Liver (tissue), 9 donors: ENCODE measurements around the gene SELENOF. TPM values are rescaled to one million over a fixed set of nuclear protein-coding genes. Genes with fewer than 3 reads are reported as not detected.
"Not testable (repeated sequence)": the region's sequence is repeated elsewhere in the genome, so short reads cannot be mapped to it uniquely, and the experiment has no call there.

Source experiments
- DNase-seq: peaks from one replicate; pipeline ENCODE4 v3.0.0-alpha.2; 2017; ENCODE audit warnings: low spot score
- H3K27ac ChIP-seq, 2 donors: one replicate each; pipeline ENCODE4 v1.7.0; 2013; ENCODE audit warnings: inconsistent platforms in 2 of 2, low read length in 2 of 2, control low read depth in 1 of 2, low read depth in 1 of 2, mild to moderate bottlenecking in 1 of 2
- H3K27me3 ChIP-seq, 4 donors: one replicate each; pipeline versions ENCODE4 v1.6.1 to v1.7.0; 2013; ENCODE audit warnings: low read length in 3 of 4, inconsistent platforms in 1 of 4, mild to moderate bottlenecking in 1 of 4, moderate library complexity in 1 of 4; ENCODE audit not compliant: control insufficient read depth in 4 of 4, insufficient read depth in 4 of 4
- H3K36me3 ChIP-seq, 4 donors: one replicate each; pipeline versions ENCODE4 v1.6.1 to v1.7.0; 2013; ENCODE audit warnings: low read length in 3 of 4, mild to moderate bottlenecking in 3 of 4, low read depth in 1 of 4, moderate library complexity in 1 of 4; ENCODE audit not compliant: control insufficient read depth in 4 of 4, insufficient read depth in 3 of 4
- H3K4me1 ChIP-seq, 4 donors: one replicate each; pipeline versions ENCODE4 v1.6.1 to v1.7.0; 2013; ENCODE audit warnings: low read length in 3 of 4, mild to moderate bottlenecking in 3 of 4, moderate library complexity in 1 of 4; ENCODE audit not compliant: control insufficient read depth in 4 of 4, insufficient read depth in 4 of 4
- H3K4me3 ChIP-seq, 3 donors: one replicate each; pipeline versions ENCODE4 v1.6.1 to v1.7.0; 2013; ENCODE audit warnings: low read length in 3 of 3, control low read depth in 1 of 3, low read depth in 1 of 3, mild to moderate bottlenecking in 1 of 3
- H3K9ac ChIP-seq, 2 donors: one replicate each; pipeline ENCODE4 v1.7.0; 2013; ENCODE audit warnings: low read length in 2 of 2, mild to moderate bottlenecking in 2 of 2, moderate library complexity in 2 of 2, control low read depth in 1 of 2, low read depth in 1 of 2
- H3K9me3 ChIP-seq, 4 donors: one replicate each; pipeline versions ENCODE4 v1.6.1 to v1.7.0; 2013; ENCODE audit warnings: low read length in 3 of 4; ENCODE audit not compliant: control insufficient read depth in 4 of 4
- ATF3 ChIP-seq: IDR thresholded peaks from 2 replicates; pipeline ENCODE4 v1.6.1; 2016; ENCODE audit warnings: antibody characterized with exemption
- GABPA ChIP-seq, 2 donors: IDR thresholded peaks in 1 of 2; conservative IDR thresholded peaks in 1 of 2; 2 replicates each; pipeline ENCODE4 v1.6.1; 2016; ENCODE audit warnings: antibody characterized with exemption in 2 of 2, mild to moderate bottlenecking in 1 of 2, moderate library complexity in 1 of 2
- HNF4G ChIP-seq: IDR thresholded peaks from 2 replicates; pipeline ENCODE4 v1.6.1; 2016; ENCODE audit warnings: antibody characterized with exemption
- JUND ChIP-seq, 2 donors: IDR thresholded peaks; 2 replicates each; pipeline ENCODE4 v1.6.1; 2016; ENCODE audit warnings: antibody characterized with exemption in 2 of 2
- NR2F2 ChIP-seq: IDR thresholded peaks from 2 replicates; pipeline ENCODE4 v1.6.1; 2016; ENCODE audit warnings: antibody characterized with exemption
- RAD21 ChIP-seq, 2 donors: IDR thresholded peaks; 2 replicates each; pipeline ENCODE4 v1.6.1; 2016; ENCODE audit warnings: antibody characterized with exemption in 2 of 2, mild to moderate bottlenecking in 2 of 2
- RXRA ChIP-seq, 2 donors: IDR thresholded peaks; 2 replicates each; pipeline ENCODE4 v1.6.1; 2017 to 2018; ENCODE audit warnings: antibody characterized with exemption in 2 of 2, mild to moderate bottlenecking in 1 of 2
- SP1 ChIP-seq: IDR thresholded peaks from 2 replicates; pipeline ENCODE4 v1.6.1; 2018; ENCODE audit warnings: antibody characterized with exemption, mild to moderate bottlenecking
- TAF1 ChIP-seq: conservative IDR thresholded peaks from 2 replicates; pipeline ENCODE4 v1.6.1; 2016; ENCODE audit warnings: antibody characterized with exemption, mild to moderate bottlenecking
- YY1 ChIP-seq: IDR thresholded peaks from 2 replicates; pipeline ENCODE4 v1.6.1; 2016; ENCODE audit warnings: antibody characterized with exemption, mild to moderate bottlenecking
- ZBTB33 ChIP-seq: IDR thresholded peaks from 2 replicates; pipeline ENCODE4 v1.6.1; 2016; ENCODE audit warnings: antibody characterized with exemption
- WGBS: extraction: QIAGEN DNeasy Blood & Tissue Kit; methylation state at CpG from one replicate; pipeline ENCODE4 v1.1.7; 2013; 5-methylcytosine and 5-hydroxymethylcytosine counted together
- polyA plus RNA-seq, 2 donors: library from polyadenylated mRNA; stranded (reverse) in 1 of 2; unstranded in 1 of 2; fragments of 200-250 nt in 1 of 2; fragments of >200 nt in 1 of 2; fragmentation: Nextera tagmentation in 1 of 2; extraction: Ambion mirVana in 1 of 2; gene quantifications; one replicate each; pipeline versions ENCODE4 v1.2.1 to v1.2.3, GENCODE V29; 2013 to 2015
- total RNA-seq, 2 donors: library from RNA; depleted of rRNA; stranded (reverse); fragments of >200 nt; gene quantifications; one replicate each; pipeline ENCODE4 v1.2.3, GENCODE V29; 2014
- TF ChIP-seq, protein P1 (sequence below): IDR thresholded peaks from 2 replicates; pipeline ENCODE4 v1.6.1; 2016; ENCODE audit warnings: antibody characterized with exemption
- donor health status: healthy.
- donor health status: healthy.
- donor health status: healthy.
- donor health status: healthy.
- donor health status: healthy.

The SELENOF gene
- total and polyA plus RNA-seq, 4 donors, result 80.4 to 143 (median 99.7) TPM

GRCh38 chr1:86875722-86876121, 38.2 kb downstream of the SELENOF start:
- DNase-seq, result no peak
- H3K4me3 ChIP-seq, result no peak overlapping the region
- H3K9ac ChIP-seq, result no peak overlapping the region
- H3K36me3 ChIP-seq, result peaks cover 0 to 5% (median 2%) of the 10 kb centered on the region in 4 donors
- TF ChIP-seq, protein P1, sequence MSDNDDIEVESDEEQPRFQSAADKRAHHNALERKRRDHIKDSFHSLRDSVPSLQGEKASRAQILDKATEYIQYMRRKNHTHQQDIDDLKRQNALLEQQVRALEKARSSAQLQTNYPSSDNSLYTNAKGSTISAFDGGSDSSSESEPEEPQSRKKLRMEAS, result no peak
- H3K4me1 ChIP-seq, result no peaks in the 10 kb centered on the region
- no peaks in the 10 kb centered on the region for H3K9me3 ChIP-seq
- H3K27ac ChIP-seq, result no peak overlapping the region
- 98% methylated on average over 1 of the region's 1 CpG for WGBS
- no peaks in the 10 kb centered on the region for H3K27me3 ChIP-seq

DNA sequence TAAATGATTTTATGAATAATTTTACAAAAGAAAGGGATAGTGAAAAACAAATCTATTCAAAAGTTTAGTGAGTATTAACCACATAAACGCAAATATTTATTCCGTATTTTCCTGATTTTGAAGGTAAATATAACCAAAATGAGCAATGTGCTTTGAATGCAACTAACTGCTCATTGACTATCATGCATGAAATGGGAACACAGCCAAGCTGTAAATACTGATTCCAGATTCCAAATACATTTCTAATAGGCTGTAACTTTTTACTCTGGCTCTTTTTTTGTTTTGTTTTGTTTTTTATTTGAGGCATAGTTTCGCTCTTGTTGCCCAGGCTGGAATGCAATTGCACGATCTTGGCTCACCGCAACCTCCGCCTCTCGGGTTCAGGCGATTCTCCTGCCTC, 41.8 kb downstream of the SELENOF start:
- H3K27me3 ChIP-seq, result no peaks in the 10 kb centered on the region
- no peak overlapping the region for H3K4me3 ChIP-seq
- TF ChIP-seq HNF4G (no peak), SP1 (no peak), GABPA (IDR thresholded peaks at IDR 0.05 in 1 of 2, conservative IDR thresholded peaks at IDR 0.05 in 1 of 2) (no peak), ZBTB33 (no peak), TAF1 (no peak), RXRA (IDR thresholded peaks at IDR 0.05) (no peak)
- WGBS, result 86% methylated on average over 8 of the region's 8 CpGs
- H3K4me1 ChIP-seq, result peaks cover 0 to 1% (median 0%) of the 10 kb centered on the region in 4 donors
- H3K9me3 ChIP-seq, result no peaks in the 10 kb centered on the region
- DNase-seq, result no peak
- no peak overlapping the region for H3K9ac ChIP-seq
- H3K27ac ChIP-seq, result no peak overlapping the region
- H3K36me3 ChIP-seq, result peaks cover 0 to 3% (median under 1%) of the 10 kb centered on the region in 4 donors

DNA sequence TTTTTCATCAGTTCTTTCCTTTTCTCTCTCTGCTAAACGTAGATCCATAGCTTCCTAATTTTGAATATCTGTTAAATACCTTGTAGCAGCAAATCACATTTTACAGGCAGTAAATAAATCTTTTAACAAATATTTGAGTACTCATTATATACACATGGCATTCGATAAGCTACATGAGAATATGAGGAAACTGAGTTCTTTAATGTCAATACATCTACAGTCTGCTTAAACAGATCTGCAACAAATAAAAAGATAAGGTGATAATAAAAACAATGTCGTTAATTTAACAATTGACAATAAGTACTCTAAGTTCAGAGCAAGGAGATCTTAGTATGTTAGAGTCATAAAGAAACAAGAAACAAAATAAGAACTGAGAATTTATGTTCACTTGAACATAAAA, 42.9 kb downstream of the SELENOF start:
- Histone ChIP-seq H3K4me3 (no peak overlapping the region), H3K27me3 (no peaks in the 10 kb centered on the region), H3K9me3 (no peaks in the 10 kb centered on the region), H3K36me3 (peaks cover 0 to 2% (median under 1%) of the 10 kb centered on the region in 4 donors), H3K27ac (no peak overlapping the region), H3K9ac (no peak overlapping the region), H3K4me1 (peaks cover 0 to 2% (median 0%) of the 10 kb centered on the region in 4 donors)
- TF ChIP-seq RAD21 (IDR thresholded peaks at IDR 0.05), result no peak
- no peak for TF ChIP-seq SP1
- no peak for TF ChIP-seq GABPA (IDR thresholded peaks at IDR 0.05 in 1 of 2, conservative IDR thresholded peaks at IDR 0.05 in 1 of 2)
- TF ChIP-seq ATF3, result no peak
- TF ChIP-seq TAF1, result no peak
- no peak for TF ChIP-seq JUND (IDR thresholded peaks at IDR 0.05)
- no peak for TF ChIP-seq YY1
- no peak for TF ChIP-seq HNF4G
- no peak for TF ChIP-seq RXRA (IDR thresholded peaks at IDR 0.05)
- 87% methylated on average over 3 of the region's 3 CpGs for WGBS
- no peak for DNase-seq

DNA sequence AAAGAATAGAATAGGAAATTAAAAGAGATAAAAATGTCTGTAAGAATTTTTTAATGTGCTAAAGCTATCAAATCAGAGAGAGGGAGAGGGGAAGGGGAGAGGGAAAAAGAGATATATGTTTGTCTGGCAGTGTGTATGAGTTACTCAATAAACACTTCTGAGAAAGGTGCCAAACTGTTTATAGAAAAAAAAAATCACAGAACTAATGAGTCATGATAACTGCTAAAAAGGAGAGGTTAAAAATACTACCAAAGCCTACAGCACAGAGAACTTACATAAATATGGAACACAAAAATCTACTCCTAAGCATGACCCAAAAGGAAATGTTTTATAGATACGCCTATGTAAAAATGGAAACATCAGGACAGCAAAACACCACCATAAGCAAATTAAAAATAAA, 45.4 kb downstream of the SELENOF start:
- TF ChIP-seq GABPA (IDR thresholded peaks at IDR 0.05 in 1 of 2, conservative IDR thresholded peaks at IDR 0.05 in 1 of 2), result no peak
- TF ChIP-seq HNF4G, result no peak
- TF ChIP-seq NR2F2, result no peak
- TF ChIP-seq ZBTB33, result no peak
- no peak for TF ChIP-seq ATF3
- Histone ChIP-seq H3K36me3 (peaks cover 0 to 1% (median 0%) of the 10 kb centered on the region in 4 donors), H3K9me3 (no peaks in the 10 kb centered on the region), H3K9ac (no peak overlapping the region), H3K4me3 (no peak overlapping the region), H3K27ac (no peak overlapping the region), H3K4me1 (peaks cover 0 to 2% (median 0%) of the 10 kb centered on the region in 4 donors), H3K27me3 (no peaks in the 10 kb centered on the region)
- 98% methylated on average over 1 of the region's 1 CpG for WGBS
- DNase-seq, result no peak

DNA sequence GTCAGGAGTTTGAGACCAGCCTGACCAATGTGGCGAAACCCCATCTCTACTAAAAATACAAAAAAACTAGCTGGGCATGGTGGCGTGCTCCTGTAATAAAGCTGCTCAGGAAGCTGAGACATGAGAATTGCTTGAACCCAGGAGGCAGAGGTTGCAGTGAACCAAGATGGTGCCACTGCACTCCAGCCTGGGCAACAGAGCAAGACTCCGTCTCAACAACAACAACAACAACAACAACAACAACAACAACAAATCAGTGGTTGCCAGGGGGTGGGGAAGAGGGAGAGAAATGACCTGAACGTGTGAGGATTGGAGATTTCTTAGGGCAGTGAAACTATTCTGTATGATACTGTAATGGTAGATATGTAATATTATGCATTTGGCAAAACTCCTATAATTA, 46.6 kb downstream of the SELENOF start:
- H3K9me3 ChIP-seq, H3K36me3 ChIP-seq, H3K27ac ChIP-seq, H3K9ac ChIP-seq, H3K27me3 ChIP-seq, H3K4me1 ChIP-seq, H3K4me3 ChIP-seq, DNase-seq: not testable (repeated sequence)
- WGBS, result 99% methylated on average over 4 of the region's 4 CpGs
